Brain microvascular endothelial cell (primary cell): Measurements from ENCODE around the gene APBA2.
A peak's percentile ranks its signal among the peaks of the same experiment; 100 is the strongest.

Experiments
- DNase-seq: peaks from one replicate; pipeline ENCODE4 v3.0.0-alpha.2; 2020
- H3K27ac ChIP-seq: fragments of 250-450 bp; sonication (Bioruptor Pico); 2 replicates; pipeline ENCODE4 v1.5.1; 2020; ENCODE audit warnings: mild to moderate bottlenecking, moderate library complexity
- H3K27me3 ChIP-seq: fragments of 250-450 bp; sonication (Bioruptor Pico); replicated peaks from 2 replicates; pipeline ENCODE4 v1.5.1; 2020; ENCODE audit warnings: mild to moderate bottlenecking
- H3K36me3 ChIP-seq: fragments of 250-450 bp; sonication (Bioruptor Pico); replicated peaks from 2 replicates; pipeline ENCODE4 v1.5.1; 2020; ENCODE audit warnings: mild to moderate bottlenecking
- H3K4me3 ChIP-seq: 2 replicates; pipeline ENCODE4 v1.5.1; 2011; ENCODE audit warnings: low read depth, mild to moderate bottlenecking, control low read depth, low read length, moderate library complexity
- CTCF ChIP-seq: IDR thresholded peaks from 2 replicates; pipeline ENCODE4 v1.5.1; 2011; ENCODE audit warnings: low read depth, mild to moderate bottlenecking, moderate library complexity, low read length, control low read depth, inconsistent platforms; ENCODE audit errors: missing control alignments
- in situ Hi-C: cut with HindIII; loops from 2 replicates; pipeline ENCODE4 v1.10.0; 2017; ENCODE audit warnings: low sequenced_read_pairs, low pct_ligation_motif_present

The APBA2 gene

GRCh38 chr15:28996289-28996688 lies 110.5 kb downstream of the APBA2 start:
- Histone ChIP-seq H3K27ac (no peak overlapping the region), H3K27me3 (no peaks in the 10 kb centered on the region), H3K36me3 (no peaks in the 10 kb centered on the region), H3K4me3 (no peak overlapping the region)
- no peak for DNase-seq
- no peak for TF ChIP-seq CTCF
- in situ Hi-C loops = no loop called here

GRCh38 chr15:28996953-28997352 lies 111.2 kb downstream of the APBA2 start:
- in situ Hi-C loops = no loop called here
- H3K36me3 ChIP-seq = no peaks in the 10 kb centered on the region
- H3K27me3 ChIP-seq = no peaks in the 10 kb centered on the region
- H3K4me3 ChIP-seq = no peak overlapping the region
- TF ChIP-seq CTCF = no peak
- no peak for DNase-seq
- H3K27ac ChIP-seq = no peak overlapping the region

GRCh38 chr15:28997791-28998190 lies 112.0 kb downstream of the APBA2 start:
- no peak overlapping the region for H3K27ac ChIP-seq
- H3K36me3 ChIP-seq = no peaks in the 10 kb centered on the region
- in situ Hi-C loops = no loop called here
- no peak for DNase-seq
- H3K27me3 ChIP-seq = no peaks in the 10 kb centered on the region
- TF ChIP-seq CTCF = no peak
- H3K4me3 ChIP-seq = no peak overlapping the region

- H3K27ac ChIP-seq = no peak overlapping the region
- H3K27me3 ChIP-seq = no peaks in the 10 kb centered on the region
- TF ChIP-seq CTCF = peak; percentile 37
- in situ Hi-C loops = no loop called here
- no peak for DNase-seq
- no peak overlapping the region for H3K4me3 ChIP-seq
- H3K36me3 ChIP-seq = no peaks in the 10 kb centered on the region
These were observed 112.7 kb downstream of the APBA2 start for GRCh38 chr15:28998511-28998910.

GRCh38 chr15:29003191-29003839 lies 117.5 kb downstream of the APBA2 start:
- DNase-seq = no peak
- H3K27me3 ChIP-seq = no peaks in the 10 kb centered on the region
- in situ Hi-C loops = no loop called here
- no peaks in the 10 kb centered on the region for H3K36me3 ChIP-seq
- no peak for TF ChIP-seq CTCF
- H3K4me3 ChIP-seq = no peak overlapping the region
- no peak overlapping the region for H3K27ac ChIP-seq

GRCh38 chr15:29003840-29004233 lies 118.1 kb downstream of the APBA2 start:
- Histone ChIP-seq H3K36me3 (no peaks in the 10 kb centered on the region), H3K27ac (no peak overlapping the region), H3K4me3 (no peak overlapping the region), H3K27me3 (no peaks in the 10 kb centered on the region)
- no peak for TF ChIP-seq CTCF
- in situ Hi-C loops = no loop called here
- DNase-seq = no peak
